GM21786 (cell line): ENCODE measurements around the gene TRPM2.

Experiments used
- ATAC-seq: cut with Tn5 transposase; IDR thresholded peaks from one replicate; pipeline ENCODE4 v1.9.1; 2021; ENCODE audit not compliant: unreplicated experiment

Gene TRPM2

DNA sequence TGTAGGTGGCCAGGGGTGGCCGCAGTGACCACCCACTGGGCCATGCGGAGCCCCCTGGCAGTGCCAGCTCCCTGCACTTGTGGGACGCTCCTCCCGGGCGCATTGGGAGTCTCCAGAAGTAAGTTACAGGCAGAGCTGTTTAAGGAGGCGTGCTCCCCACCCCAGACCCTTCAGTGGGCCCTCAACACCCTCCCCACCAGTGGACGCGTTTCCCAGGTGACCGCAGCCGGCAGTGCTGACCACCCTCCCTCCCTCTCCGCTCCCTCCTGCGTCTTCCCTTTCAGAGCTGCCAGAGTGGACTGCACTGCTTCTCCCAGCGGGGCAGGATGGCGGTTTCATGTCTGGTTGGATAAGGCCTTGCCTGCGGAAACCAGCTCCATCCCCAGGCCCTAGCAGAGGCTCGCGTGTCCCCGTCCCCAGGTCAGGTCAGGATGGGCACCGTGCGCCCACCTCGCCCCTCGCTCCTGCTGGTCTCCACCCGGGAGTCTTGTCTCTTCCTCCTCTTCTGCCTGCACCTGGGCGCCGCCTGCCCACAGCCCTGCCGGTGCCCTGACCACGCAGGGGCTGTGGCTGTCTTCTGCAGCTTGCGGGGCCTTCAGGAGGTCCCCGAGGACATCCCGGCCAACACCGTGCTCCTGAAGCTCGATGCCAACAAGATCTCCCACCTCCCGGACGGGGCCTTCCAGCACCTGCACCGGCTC lies 102.9 kb downstream of the TRPM2 start:
- ATAC-seq: no peak

DNA sequence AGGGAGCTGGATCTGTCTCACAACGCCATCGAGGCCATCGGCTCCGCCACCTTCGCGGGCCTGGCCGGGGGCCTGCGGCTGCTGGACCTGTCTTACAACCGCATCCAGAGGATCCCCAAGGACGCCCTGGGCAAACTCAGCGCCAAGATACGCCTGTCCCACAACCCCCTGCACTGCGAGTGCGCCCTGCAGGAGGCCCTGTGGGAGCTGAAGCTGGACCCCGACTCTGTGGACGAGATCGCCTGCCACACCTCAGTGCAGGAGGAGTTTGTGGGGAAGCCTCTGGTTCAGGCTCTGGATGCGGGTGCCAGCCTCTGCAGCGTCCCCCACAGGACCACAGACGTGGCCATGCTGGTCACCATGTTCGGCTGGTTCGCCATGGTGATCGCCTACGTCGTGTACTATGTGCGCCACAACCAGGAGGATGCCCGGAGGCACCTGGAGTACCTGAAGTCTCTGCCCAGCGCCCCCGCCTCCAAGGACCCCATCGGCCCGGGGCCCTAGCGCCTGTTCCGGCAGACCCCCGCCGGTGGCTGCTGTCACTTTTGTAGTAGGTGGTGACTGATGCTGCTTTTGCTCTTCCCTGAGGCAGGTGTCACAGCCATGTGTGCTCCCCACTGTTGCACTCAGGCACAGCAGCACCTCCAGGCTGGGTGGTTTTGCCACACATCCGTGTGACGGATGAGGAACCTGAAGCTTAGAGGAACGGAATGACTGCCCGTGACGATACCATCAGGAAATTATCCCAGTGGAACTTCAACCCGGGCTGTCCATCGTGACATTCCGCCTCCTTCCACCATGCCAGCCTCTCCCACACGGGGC lies 103.7 kb downstream of the TRPM2 start:
- no peak for ATAC-seq

DNA sequence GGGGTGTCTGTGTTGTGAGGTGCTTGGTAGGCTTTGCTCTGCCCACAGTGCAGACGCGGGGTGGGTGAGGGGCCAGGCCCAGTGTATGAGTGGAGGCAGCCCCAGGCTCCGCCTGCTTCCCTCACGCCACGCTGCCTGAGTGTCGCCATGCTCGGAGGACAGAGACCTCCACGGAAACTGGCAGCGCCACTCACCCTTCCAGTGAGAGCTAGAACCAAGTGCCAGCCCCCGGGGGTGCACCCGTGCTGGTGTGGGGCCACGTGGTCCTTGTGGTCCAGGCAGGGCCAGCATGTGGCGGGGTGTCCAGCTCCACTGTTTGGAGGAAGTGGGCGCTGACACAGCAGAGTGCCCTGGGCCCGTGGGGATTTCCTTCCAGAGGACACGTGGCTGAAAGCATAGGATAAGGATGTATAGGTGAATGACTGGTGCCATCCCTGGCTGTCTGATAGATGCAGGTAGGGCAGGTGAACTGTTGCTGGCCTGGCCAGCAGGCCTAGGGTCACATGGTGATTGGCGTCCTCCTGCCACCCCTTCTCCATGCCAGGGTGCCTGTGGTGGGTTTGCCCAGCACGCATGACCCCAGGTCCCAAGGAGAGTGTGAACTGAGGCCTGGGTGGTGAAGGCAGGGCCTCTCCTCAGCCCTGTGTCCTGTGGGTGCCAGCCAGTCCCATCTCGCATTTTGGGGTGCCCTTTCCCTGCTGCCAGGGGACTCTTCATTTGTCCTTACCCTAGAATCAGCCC lies 105.7 kb downstream of the TRPM2 start:
- ATAC-seq: no peak

DNA sequence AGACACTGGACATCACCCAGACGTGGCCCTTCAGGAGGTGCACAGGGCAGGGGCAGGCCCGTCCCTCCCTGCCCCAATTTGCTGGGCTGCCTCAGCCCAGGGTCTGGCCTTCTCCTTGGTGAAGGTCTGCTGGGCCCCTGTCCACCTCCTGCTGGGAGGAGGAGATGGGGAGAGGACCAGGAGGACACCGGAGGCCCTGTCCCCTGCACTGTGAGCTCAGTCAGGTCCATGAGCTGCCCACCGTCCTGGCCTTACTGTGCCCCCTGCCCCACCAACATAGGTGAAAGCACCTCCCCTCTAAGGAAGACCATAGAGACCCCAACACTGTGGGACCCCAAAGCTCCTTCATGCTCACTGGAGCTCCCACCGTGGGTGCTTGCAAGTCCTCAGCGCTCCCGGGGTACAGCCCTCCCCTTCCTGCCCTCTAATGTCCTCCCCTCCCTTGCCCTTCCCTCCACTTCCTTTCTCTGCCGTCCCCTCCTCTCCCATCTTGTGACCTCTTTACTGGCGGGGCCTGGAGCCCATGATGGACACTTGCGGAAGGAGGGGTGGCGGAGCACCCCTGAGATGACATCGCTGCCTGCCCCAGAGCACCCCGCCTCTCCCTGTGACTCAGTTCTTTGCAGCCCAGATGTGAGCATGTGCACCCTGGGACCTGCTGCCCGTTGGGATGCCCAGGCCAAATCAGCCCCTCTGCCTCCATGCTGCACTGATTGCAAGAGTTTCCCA lies 106.5 kb downstream of the TRPM2 start:
- no peak for ATAC-seq

DNA sequence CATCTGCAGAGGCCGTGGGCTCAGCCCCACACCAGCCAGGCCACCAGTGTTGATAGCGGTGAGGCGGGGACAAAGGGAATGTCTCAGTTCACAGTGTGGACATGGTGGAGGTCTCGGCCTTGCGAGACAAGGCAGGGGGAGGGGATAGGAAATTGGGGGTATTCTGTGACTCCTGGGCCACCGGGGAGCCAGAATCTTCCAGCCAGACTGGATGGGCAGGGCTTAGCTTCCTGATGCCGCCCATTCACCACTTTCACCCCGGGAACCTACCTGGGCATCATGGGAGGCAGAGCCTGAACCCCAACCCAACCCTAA lies 107.0 kb downstream of the TRPM2 start:
- ATAC-seq: no peak

DNA sequence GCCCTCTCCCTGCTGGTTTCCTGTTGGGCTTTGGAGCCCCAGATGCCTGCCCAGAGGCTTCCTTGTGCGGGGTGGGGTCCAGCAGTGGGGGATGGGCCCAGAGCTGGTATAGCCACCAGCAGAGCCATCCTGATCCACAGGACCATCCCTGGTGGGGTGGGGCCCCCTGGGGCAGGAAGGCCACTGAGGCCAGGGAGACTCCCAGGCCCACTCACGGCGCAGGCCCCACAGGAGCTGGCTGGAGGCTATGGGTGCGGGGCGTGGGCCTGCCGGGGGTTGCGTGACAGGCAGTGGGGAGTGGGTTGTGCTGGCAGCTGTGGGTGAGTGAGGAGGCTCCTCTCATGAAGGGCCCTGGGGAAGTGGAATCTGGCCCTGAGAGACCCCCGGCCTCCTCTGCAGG lies 107.6 kb downstream of the TRPM2 start:
- no peak for ATAC-seq

DNA sequence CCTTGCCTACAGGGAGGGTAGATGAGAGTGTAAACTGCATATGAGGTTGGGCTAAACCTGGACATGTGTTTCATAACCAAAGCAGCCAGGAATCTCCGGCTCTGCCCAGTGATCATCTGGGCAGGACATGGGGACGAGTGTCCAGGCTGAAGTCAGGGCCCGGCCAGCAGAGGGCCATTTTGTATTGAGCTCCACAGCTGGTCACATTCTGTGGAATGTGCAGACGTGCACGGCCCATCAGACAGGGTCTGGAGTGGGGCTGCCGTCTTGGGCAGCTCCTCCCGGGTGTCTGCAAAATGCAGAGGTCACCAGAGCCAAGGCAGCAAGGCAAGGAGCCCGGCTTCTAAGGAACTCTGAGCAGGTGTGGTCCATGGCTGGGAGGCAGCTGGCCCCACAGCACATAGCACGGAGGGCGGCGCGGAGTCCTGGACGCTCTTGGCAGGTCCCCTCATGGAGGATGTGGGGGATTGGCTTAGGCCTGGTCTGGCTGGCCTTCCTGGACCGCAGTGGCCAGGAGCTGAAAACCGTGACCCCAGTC lies 108.1 kb downstream of the TRPM2 start:
- ATAC-seq: no peak

DNA sequence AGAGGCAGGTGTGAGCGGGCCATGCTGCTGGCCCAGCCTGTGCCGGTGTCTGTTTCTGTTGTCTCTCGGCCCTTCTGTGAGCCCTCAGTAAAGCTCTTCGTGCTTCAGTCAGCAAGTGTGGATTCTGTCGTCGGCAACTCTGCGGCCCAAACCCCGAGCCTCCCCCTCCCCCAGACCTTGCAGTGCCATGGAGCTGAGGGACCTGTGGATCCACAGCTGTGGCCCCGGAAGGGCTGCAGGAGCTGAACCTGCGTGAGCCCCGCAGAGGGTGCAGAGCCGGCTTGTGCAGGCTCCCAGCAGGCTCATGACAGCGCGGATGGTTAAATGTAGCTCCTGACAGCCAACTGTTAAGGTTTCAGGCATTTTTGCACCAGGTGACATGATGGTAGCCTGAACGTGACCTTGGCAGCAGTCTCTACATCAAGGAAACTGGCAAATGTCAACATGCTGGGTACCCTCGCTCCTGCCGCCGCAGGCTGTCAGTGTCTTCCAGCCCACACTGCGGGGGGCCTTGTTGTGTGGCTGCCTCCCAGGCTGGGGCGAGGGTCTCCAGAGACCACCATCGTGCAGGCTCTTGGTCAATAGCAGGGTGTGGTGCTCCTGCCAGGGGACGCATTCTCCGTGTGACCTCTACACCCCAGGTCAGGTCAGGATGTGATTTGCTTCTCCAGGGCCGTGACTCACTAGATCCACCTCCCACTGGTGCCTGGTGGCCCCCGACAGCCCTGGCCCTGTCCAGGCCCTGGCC lies 108.8 kb downstream of the TRPM2 start:
- no peak for ATAC-seq

DNA sequence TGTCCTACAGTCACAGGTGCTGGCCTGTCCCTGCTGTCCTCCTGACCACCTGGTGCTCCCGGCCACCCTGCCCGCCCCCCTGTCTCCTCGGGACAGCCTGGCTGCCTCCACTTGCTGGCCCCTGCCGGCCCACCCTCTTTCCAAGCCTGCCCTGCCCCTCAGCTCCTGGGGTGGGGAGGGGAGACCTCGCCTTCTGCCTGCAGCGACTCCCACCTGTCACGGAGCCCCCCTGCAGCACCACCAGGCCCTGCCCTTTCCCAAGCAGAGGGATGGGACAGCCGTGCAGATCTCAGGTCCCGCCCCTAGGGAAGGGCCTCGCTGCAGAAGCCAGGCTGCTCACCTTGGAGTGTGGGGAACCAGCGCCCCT lies 109.4 kb downstream of the TRPM2 start:
- no peak for ATAC-seq

DNA sequence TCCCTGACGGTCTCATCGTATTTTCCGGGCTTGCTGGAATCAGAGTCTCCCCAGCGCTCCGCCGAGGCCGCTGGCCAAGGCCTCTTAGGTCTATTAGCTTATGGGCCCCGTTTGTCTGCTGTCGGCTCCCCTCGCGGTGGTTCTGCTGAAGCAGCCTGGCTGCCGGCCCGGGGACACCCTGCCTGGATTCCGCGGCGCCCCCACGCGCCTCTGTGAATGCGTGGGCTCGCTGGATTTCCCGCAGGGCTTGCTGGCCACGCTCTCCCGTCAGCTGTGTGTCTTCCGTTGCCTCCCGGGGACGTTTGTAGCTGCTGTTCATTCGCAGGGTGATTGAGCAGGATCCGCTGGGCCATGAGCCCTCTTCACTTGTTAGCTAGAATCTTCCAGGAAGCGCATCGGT lies 110.3 kb downstream of the TRPM2 start:
- no peak for ATAC-seq

DNA sequence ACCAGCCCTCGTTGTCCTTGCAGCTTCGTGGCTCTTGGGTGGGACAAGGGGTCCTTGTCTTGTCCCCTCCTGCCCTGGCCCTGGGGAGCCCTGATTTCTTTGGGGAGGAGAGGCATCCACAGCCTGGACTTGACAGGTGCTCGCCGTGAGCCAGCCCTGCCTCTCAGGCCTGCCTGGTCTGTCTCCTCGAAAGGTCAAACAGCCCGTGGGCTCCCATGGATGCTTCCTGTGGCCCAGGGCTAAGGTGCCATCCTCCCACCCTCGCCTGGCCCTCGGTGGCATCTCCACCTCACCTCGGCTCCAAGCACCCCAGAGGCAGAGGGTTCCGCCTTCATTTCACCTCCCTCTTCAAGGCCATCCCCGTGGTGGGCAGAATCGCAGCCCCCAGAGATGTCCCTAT lies 110.9 kb downstream of the TRPM2 start:
- ATAC-seq: no peak

DNA sequence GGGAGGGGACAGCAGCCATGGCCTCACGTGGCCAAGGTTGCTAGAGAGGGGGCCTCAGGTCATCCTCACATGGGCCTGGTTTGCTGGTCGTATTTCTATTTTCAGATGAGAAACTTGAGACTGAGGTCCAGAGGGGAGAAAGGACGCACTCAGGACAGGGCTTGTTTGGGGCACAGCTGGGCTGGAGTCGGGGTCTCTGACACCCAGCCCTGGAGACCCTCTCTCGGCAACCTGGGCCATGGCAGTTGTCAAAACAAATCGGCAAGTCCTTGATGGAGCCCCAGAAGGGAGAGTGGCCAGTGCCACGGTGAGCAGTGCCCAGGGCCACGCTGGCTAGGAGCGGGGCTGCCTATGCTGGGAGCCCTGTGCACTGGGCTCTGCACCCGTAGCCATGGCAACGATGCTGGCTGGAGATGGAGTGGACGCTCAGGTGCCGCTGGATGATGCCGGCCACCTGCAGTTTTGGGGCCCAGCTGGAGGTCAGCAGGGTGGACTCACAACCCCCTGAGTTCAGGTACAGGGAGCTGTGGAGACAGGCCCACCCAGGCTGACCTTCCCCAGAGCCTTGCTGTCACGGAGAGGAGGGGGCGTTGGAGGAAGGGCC lies 113.0 kb downstream of the TRPM2 start:
- ATAC-seq: no peak

DNA sequence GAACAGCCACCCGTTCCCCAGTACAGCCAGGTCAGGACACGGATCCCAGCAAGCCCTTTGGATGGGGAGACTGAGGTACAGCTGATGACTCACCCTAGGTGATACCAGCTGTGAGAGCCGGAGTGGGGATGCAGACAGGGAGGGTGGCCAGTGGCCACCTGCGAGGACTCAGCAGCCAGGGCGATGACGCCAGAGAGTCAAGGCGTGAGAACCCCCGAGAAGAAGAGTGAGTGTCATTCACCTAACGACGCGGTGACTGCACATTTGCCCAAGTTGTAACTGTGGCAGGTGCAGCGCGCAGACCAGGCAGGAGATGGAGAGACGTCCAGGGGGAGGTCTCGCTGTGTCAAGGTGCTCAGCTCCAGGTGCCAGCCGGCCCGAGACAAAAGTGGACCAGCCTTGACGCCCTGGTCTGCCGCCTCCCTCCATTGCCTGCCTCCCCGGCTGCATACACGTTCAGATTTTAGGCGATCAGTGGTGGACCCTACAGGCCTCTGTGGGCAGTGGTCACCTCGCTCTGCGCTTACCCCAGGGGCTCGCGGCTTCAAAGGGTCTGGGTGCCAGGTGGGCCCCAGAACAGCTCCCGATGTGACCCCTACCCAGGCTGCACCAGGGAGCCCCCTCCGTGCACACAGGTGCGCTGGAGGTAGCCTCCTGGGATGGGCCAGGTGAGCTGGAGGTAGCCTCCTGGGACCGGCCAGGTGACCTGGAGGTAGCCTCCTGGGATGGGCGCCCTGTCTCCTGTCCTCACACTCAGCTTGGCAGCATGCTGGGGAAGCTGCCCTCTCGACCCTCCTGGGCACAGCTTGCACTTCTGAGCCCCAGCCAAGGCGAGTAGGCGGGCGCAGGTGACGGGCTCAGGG lies 113.8 kb downstream of the TRPM2 start:
- no peak for ATAC-seq

DNA sequence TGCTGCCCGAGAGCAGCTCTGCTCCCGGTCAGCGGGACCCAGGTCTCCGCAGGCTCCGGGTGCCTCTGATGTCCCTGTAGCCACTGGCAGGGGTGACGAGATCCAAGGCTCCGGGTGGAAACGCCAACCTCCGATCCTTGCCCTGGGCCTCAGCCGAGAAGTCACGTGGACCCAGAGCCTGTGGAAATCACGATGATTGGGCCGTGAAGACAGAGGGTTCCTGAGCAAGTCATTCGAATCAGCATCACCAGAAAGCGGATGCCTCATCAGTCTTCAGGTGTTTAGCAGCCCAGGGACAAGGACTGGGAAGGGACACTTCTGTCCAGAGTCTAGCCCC lies 114.4 kb downstream of the TRPM2 start:
- no peak for ATAC-seq

DNA sequence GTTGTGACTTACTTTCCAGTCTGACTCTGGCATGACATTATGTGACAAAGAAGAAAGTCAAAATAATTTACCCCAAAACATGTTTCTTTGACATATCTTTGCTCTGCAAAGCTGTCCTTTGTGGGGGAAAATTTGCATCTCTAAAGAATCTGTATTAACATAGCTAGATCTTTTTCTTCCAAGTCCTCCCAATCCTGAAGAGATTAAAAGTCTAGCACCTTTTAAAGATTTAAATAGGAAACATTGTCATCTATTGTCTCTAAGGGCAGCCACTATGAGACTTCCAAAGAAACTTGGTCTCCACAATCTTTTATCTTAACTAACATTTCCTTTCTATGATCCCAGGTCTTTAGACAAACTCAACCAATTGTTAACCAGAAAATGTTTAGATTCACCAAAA lies 117.9 kb downstream of the TRPM2 start:
- no peak for ATAC-seq

DNA sequence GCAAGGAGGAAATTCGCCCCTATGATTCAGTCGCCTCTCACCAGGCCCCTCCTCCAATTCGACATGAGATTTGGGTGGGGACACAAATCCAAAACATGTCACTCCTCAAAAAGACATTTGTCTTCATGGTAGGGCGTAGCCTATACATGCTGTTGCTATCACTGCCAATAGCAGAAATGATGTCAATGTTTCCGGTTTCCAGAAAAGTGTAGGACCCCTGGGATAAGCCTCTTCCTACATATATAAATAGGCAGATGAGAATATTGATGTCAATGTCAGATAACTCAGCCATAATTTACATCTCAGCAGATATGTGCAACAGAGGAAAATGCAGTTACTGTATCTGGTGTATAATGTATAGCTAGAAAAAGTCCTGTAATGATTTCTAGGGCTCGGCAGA lies 118.6 kb downstream of the TRPM2 start:
- no peak for ATAC-seq

DNA sequence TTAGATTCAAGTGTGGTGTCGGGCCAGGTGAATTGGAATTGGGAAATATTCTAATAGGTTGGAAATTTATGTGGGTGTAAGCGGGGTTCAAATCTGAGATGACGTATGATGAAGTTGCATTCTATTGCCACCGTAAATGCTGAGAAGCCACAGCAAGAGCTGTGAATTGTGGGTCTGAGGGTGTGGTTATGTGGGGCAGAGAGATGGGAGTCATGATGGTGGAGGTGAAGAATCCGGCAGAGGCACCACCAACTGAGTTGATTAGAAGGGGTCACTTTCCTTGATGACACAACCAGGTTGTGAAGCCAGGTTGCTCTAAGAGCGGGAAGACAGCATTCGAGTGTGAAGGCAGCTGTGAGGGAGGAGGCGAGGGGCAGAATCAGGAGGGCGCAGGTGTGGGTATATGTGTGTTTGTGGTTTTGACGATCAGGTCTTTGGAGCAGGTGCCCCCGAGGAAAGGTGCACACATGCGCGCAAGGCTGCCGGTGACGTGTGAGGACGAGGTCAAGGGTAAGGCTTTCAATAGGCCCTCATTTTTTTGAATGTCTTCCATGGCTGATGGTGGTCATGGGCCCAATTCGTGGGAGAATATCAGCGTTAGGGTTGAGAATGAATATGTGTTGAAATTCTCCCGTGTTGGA lies 120.6 kb downstream of the TRPM2 start:
- ATAC-seq: no peak

DNA sequence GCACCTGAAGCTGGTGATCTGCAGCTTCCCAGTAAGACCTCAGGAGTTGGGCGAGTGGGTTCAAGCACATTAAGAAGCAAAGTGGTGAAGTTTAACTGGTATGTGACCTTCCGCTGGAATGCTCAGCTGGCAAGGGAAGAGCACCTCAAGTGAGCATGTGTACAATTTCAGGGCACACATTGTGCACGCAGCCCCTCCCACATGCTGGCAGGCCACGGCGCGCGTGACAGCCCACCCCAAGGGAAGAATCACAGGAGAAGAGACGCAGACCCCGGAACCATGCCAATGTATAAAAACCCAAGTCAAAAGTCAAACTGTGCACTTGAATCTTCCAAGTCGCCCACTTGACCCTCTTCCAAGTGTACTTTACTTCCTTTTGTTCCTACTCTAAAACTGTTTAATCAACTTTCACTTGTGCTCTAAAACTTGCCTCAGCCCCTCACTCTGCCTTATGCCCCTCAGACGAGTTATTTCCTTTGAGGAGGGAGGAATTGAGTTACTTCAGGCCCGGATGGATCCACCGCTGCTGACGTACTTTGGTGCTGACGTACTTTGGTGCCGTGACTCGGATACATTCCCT lies 121.9 kb downstream of the TRPM2 start:
- no peak for ATAC-seq
